ENCODE measurements around the gene PRKAG2. TPM values are rescaled to one million over a fixed set of nuclear protein-coding genes. Genes with fewer than 3 reads are reported as not detected.

The PRKAG2 gene
- total RNA-seq, 4 donors from 2014 or later: 25.1 to 57.8 (median 46.7) TPM

DNA sequence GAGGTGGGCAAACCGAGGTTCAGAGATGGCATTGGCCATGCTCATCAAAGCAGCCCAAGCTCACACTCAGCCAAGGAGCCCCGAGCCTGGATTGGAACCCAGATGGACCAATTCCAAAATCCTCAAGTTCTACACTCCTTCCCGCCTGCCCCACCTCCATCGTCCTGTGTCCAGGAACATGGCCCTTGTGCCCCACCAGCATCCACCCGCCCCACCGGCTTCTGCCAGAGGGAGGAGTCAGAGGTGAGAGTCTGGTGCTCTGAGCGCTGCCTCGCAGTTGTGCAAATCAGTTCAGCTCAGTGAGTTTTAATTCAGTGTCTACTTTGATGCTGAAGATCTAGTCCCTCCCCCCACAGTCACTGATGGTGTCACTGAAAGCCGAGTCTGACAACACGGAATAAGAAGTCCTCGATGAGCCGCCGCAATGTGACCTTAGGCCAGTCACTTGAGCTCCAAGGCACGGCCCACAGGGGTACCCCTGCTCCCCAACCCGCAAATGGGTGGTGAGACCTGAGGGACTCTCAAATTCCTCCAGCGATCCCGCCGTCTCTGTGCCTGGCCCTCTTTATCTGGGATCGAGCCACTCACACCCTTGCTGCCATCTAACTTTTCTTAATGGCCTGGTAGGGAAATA lies 26.3 kb downstream of the PRKAG2 start:
- Histone ChIP-seq H3K36me3 (no peaks in the 10 kb centered on the region), H3K4me3 (no peak overlapping the region), H3K27ac (no peak overlapping the region), H3K27me3 (no peaks in the 10 kb centered on the region), H3K4me1 (no peaks in the 10 kb centered on the region), H3K9me3 (no peaks in the 10 kb centered on the region)
- no peak for DNase-seq
- intact Hi-C loops (cut with DNase I; ENCODE audit: low total_unique reads): no loop called here
- in situ Hi-C loops (cut with MboI; ENCODE audit: low pct_ligation_motif_present in 1 of 4, low pct_unique_long_range_greater_than_20kb in 1 of 4, low sequenced_read_pairs in 3 of 4): no loop called here
- WGBS, 2 donors (ENCODE audit: low coverage in 1 of 2): 86% methylated on average over 19 of the region's 19 CpGs; no CpG with 5 or more reads in 1 of the 2 donors
- TF ChIP-seq POLR2A (IDR thresholded peaks at IDR 0.05) (no peak), EP300 (IDR thresholded peaks at IDR 0.05; ENCODE audit: low read depth) (no peak), POLR2AphosphoS5 (IDR thresholded peaks at IDR 0.05) (no peak)
- TF ChIP-seq, protein P1, sequence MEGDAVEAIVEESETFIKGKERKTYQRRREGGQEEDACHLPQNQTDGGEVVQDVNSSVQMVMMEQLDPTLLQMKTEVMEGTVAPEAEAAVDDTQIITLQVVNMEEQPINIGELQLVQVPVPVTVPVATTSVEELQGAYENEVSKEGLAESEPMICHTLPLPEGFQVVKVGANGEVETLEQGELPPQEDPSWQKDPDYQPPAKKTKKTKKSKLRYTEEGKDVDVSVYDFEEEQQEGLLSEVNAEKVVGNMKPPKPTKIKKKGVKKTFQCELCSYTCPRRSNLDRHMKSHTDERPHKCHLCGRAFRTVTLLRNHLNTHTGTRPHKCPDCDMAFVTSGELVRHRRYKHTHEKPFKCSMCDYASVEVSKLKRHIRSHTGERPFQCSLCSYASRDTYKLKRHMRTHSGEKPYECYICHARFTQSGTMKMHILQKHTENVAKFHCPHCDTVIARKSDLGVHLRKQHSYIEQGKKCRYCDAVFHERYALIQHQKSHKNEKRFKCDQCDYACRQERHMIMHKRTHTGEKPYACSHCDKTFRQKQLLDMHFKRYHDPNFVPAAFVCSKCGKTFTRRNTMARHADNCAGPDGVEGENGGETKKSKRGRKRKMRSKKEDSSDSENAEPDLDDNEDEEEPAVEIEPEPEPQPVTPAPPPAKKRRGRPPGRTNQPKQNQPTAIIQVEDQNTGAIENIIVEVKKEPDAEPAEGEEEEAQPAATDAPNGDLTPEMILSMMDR (IDR thresholded peaks at IDR 0.05): no peak

DNA sequence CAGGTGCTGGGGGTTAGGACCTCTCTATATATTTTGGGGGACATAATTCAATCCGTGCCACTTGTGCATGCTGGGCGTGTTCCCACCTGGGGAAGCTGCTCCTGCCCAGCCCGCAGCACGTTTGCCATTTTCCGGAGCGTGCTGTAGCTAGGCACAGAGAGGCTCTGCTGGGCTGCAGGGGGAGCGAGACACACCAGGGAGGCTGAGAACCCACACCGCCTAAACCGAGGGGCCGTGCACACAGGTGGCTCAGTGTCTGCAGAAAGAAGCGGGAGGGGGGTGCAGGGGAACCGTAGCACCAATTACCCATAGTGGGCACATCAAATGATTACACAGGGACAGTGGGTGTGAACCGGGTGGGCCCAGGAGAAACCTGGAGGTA lies 27.0 kb downstream of the PRKAG2 start:
- DNase-seq: no peak
- intact Hi-C loops (cut with DNase I; ENCODE audit: low total_unique reads): no loop called here
- no peaks in the 10 kb centered on the region for H3K4me1 ChIP-seq
- H3K9me3 ChIP-seq: no peaks in the 10 kb centered on the region
- no peak overlapping the region for H3K27ac ChIP-seq
- no peak overlapping the region for H3K4me3 ChIP-seq
- WGBS, 2 donors (ENCODE audit: low coverage in 1 of 2): 94 to 100% methylated on average over 1 to 13 of the region's 13 CpGs
- no peaks in the 10 kb centered on the region for H3K36me3 ChIP-seq
- in situ Hi-C loops (cut with MboI; ENCODE audit: low pct_ligation_motif_present in 1 of 4, low pct_unique_long_range_greater_than_20kb in 1 of 4, low sequenced_read_pairs in 3 of 4): no loop called here
- TF ChIP-seq POLR2AphosphoS5 (IDR thresholded peaks at IDR 0.05): no peak
- H3K27me3 ChIP-seq: no peaks in the 10 kb centered on the region

DNA sequence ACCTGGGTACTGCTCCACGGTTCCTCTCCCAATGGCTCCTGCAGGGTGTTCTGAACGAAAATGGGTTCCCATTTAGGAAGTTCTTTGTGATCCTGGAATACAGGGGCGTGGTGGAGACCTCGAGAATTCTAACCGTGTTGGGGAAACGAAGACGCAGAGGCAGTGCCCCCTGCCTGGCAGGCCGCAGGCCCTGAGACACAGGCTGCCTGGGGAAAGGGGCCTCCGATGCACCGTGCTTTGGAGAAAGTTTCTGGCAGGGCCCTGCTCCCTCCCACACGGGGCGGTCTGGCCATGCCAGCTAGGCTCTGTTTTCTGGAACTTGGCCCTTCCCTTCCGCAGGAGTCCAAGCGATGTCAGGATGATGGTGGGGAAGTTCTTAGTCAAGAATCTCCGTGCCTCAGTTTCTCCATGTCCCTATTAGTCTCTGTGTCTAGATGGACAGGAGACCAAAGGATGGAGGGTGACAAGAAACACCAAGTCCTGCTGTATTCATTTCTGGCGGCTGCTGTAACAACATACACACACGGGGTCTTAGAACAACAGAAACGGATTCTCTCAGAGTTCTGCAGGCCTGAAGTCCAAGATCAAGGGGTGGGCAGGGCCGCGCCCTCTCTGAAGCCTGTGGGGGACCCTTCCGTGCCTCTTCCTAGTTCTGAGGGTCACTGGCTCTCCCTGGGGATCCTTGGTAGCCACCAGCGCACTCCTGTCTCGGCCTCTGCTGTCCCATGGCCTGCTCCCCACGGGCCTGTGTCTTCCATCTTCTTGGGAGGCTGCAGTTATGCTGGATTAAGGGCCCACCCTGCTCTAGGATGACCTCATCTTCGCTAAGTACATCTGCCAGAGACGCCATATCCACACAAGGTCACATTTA lies 27.7 kb downstream of the PRKAG2 start:
- H3K36me3 ChIP-seq: no peaks in the 10 kb centered on the region
- no peaks in the 10 kb centered on the region for H3K9me3 ChIP-seq
- no peak overlapping the region for H3K4me3 ChIP-seq
- H3K4me1 ChIP-seq: no peaks in the 10 kb centered on the region
- intact Hi-C loops (cut with DNase I; ENCODE audit: low total_unique reads) (no loop called here), in situ Hi-C loops (cut with MboI; ENCODE audit: low pct_ligation_motif_present in 1 of 4, low pct_unique_long_range_greater_than_20kb in 1 of 4, low sequenced_read_pairs in 3 of 4) (no loop called here)
- no peak for TF ChIP-seq POLR2A (IDR thresholded peaks at IDR 0.05)
- no peak for TF ChIP-seq POLR2AphosphoS5 (IDR thresholded peaks at IDR 0.05)
- no peak for TF ChIP-seq EP300 (IDR thresholded peaks at IDR 0.05; ENCODE audit: low read depth)
- TF ChIP-seq, protein P1 (IDR thresholded peaks at IDR 0.05): no peak
- H3K27ac ChIP-seq: no peak overlapping the region
- H3K27me3 ChIP-seq: no peaks in the 10 kb centered on the region
- WGBS, 2 donors (ENCODE audit: low coverage in 1 of 2): 92% methylated on average over 26 of the region's 26 CpGs; no CpG with 5 or more reads in 1 of the 2 donors
- no peak for DNase-seq

DNA sequence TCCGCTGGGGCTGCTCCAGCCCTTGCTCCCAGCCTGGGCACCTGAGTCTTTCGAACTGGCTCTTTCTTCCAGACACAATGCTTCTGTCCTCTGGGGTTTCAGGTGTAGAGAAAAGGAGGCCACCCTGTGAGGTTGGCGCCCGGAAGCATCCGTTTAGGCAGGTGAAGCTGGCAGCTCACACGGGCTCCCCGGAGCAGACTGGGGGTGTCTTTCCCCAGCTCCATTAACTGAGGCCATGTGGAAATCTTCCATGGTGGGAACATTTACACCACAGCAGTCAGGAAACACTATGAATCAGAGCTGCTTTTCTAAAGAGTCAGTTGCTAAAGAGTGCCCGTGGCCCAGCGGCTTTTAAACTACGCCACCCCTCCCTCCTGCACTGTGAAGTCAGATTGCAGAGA lies 29.2 kb downstream of the PRKAG2 start:
- Histone ChIP-seq H3K4me1 (no peaks in the 10 kb centered on the region), H3K36me3 (no peaks in the 10 kb centered on the region), H3K4me3 (no peak overlapping the region), H3K27me3 (no peaks in the 10 kb centered on the region), H3K9me3 (no peaks in the 10 kb centered on the region), H3K27ac (no peak overlapping the region)
- TF ChIP-seq EP300 (IDR thresholded peaks at IDR 0.05; ENCODE audit: low read depth): no peak
- no peak for TF ChIP-seq POLR2A (IDR thresholded peaks at IDR 0.05)
- no peak for TF ChIP-seq POLR2AphosphoS5 (IDR thresholded peaks at IDR 0.05)
- TF ChIP-seq, protein P1 (IDR thresholded peaks at IDR 0.05): no peak
- intact Hi-C loops (cut with DNase I; ENCODE audit: low total_unique reads) (no loop called here), in situ Hi-C loops (cut with MboI; ENCODE audit: low pct_ligation_motif_present in 1 of 4, low pct_unique_long_range_greater_than_20kb in 1 of 4, low sequenced_read_pairs in 3 of 4) (no loop called here)
- WGBS, 2 donors (ENCODE audit: low coverage in 1 of 2): 95% methylated on average over 10 of the region's 10 CpGs; no CpG with 5 or more reads in 1 of the 2 donors
- no peak for DNase-seq

Measured in transverse colon (tissue), 4 donors.